Activated T-cell treated with anti-CD3 and anti-CD28 coated beads, Interleukin-2, amount 50 U/mL, for 72 hours (primary cell): ENCODE results near the gene CLEC19A. TPM values are rescaled to one million over a fixed set of nuclear protein-coding genes. Genes with fewer than 3 reads are reported as not detected.

ENCODE experiments used
- ATAC-seq, 2 donors: fragments of 150-1000 bp; cut with Tn5 transposase; replicated peaks in 1 of 2; 2 replicates each; pipeline ENCODE4 v1.10.0; 2021; ENCODE audit warnings: moderate library complexity in 2 of 2, mild to moderate bottlenecking in 1 of 2
- DNase-seq, 2 donors: peaks; one replicate each; pipeline ENCODE4 v3.0.0; 2021 to 2022; ENCODE audit warnings: mixed read lengths in 1 of 2
- H3K27ac Mint-ChIP-seq: one replicate; pipeline ENCODE4 v1.8.0; 2022; ENCODE audit warnings: mild to moderate bottlenecking, moderate library complexity, mixed read lengths
- H3K27me3 Mint-ChIP-seq: one replicate; pipeline ENCODE4 v1.8.0; 2022; ENCODE audit warnings: low read depth, mixed read lengths
- H3K36me3 Mint-ChIP-seq, 2 donors: one replicate each; pipeline ENCODE4 v1.8.0; 2022; ENCODE audit warnings: mixed read lengths in 2 of 2, mild to moderate bottlenecking in 1 of 2; ENCODE audit not compliant: insufficient read depth in 2 of 2
- H3K4me1 Mint-ChIP-seq: one replicate; pipeline ENCODE4 v1.8.0; 2022; ENCODE audit warnings: low read depth, mixed read lengths
- H3K4me3 Mint-ChIP-seq, 2 donors: one replicate each; pipeline ENCODE4 v1.8.0; 2022; ENCODE audit warnings: mild to moderate bottlenecking in 2 of 2, mixed read lengths in 2 of 2, moderate library complexity in 2 of 2
- H3K9me3 Mint-ChIP-seq, 2 donors: one replicate each; pipeline ENCODE4 v1.8.0; 2022; ENCODE audit warnings: mixed read lengths in 2 of 2
- total RNA-seq, 2 donors: library from RNA; stranded (reverse); gene quantifications; one replicate each; pipeline ENCODE4 v1.2.3, GENCODE V29; 2022

Gene CLEC19A
- total RNA-seq = not detected

GRCh38 chr16:19285431-19285830, at the start of gene CLEC19A:
Gene CLEC19A (plus strand): TSS chr16:19285731. CDS start chr16:19285852, 121 bp downstream.
- H3K4me3 Mint-ChIP-seq = no peak within 1 kb of the TSS
- H3K4me1 Mint-ChIP-seq = peaks cover 17% of the 10 kb centered on the region
- no peak within 1 kb of the TSS for H3K27ac Mint-ChIP-seq
- peaks cover 0 to 1% of the 10 kb centered on the region in 2 donors for H3K36me3 Mint-ChIP-seq
- H3K27me3 Mint-ChIP-seq = peaks cover 11% of the 10 kb centered on the region
- peaks cover 0 to 4% of the 10 kb centered on the region in 2 donors for H3K9me3 Mint-ChIP-seq
- DNase-seq (no peak), ATAC-seq (no peak)

DNA sequence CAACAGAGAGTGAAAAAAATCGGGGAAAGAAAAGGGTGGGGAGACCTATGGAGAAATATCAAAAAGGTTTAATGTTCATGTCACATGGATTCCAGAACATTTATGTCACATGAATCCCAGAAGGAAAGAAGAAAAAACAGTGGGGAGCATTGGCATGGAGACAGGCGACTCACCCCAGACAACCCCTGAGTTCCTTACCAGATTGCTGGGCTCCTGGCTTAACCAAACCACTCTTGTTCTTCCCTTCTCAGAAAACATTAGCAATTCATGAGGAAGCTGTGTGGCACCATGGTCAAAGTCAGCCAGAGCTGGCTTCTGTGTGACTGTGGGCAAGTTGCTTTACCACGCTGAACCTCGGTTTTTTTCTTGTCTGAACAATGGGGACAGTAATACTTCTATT, 49.6 kb upstream of the CLEC19A start:
- Mint-ChIP-seq H3K9me3 (peaks cover 9 to 11% of the 10 kb centered on the region in 2 donors), H3K4me1 (no peaks in the 10 kb centered on the region), H3K27ac (no peak overlapping the region), H3K36me3 (peaks cover 0 to 3% of the 10 kb centered on the region in 2 donors), H3K4me3 (no peak overlapping the region), H3K27me3 (no peaks in the 10 kb centered on the region)
- DNase-seq (no peak), ATAC-seq (no peak)

- H3K36me3 Mint-ChIP-seq = peaks cover 0 to 3% of the 10 kb centered on the region in 2 donors
- H3K27ac Mint-ChIP-seq = no peak overlapping the region
- DNase-seq (no peak), ATAC-seq (no peak)
- no peak overlapping the region for H3K4me3 Mint-ChIP-seq
- peaks cover under 1% of the 10 kb centered on the region for H3K27me3 Mint-ChIP-seq
- H3K9me3 Mint-ChIP-seq = peaks cover 8 to 11% of the 10 kb centered on the region in 2 donors
- H3K4me1 Mint-ChIP-seq = no peaks in the 10 kb centered on the region
Measured at GRCh38 chr16:19236561-19237209, 48.8 kb upstream of the CLEC19A start.

GRCh38 chr16:19238406-19238805, 47.1 kb upstream of the CLEC19A start:
- H3K9me3 Mint-ChIP-seq = peaks cover 7 to 11% of the 10 kb centered on the region in 2 donors
- no peak for DNase-seq
- H3K27ac Mint-ChIP-seq = no peak overlapping the region
- H3K4me3 Mint-ChIP-seq = no peak overlapping the region
- ATAC-seq = no peak
- H3K27me3 Mint-ChIP-seq = peaks cover 7% of the 10 kb centered on the region
- H3K36me3 Mint-ChIP-seq = peaks cover 0 to 3% of the 10 kb centered on the region in 2 donors
- H3K4me1 Mint-ChIP-seq = no peaks in the 10 kb centered on the region

DNA sequence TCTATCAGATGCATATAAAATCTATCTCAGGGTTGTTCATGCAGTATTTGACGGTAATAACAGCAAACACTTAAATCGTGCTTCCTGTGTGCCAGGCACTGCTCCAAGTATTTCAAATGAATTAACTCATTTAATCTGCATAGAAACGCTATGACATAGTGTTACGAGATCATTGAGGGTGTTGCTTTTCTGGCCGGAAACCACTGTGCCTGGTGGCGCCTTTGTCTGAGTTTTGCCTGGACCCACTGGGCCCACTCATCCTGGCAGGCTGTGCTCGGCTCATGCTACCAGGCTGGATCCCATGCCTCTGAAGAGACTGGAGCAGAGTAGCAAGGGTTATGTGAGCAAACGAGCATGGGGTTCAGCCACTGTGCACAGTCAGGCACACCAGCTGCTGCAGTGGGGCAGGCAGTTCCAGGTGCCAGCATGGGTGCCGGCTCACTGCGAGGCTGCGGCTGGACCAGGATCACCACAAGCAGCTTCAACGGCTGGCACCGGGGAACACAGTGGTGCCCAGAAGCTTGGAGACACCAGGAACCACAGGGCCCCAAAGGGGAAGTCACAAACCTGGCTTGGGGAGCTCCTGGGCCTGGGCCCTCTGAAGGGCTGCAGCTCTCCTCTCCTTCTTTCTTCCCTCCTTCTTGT, 45.9 kb upstream of the CLEC19A start:
- Mint-ChIP-seq H3K36me3 (peaks cover 0 to 3% of the 10 kb centered on the region in 2 donors), H3K27me3 (peaks cover 7% of the 10 kb centered on the region), H3K4me3 (no peak overlapping the region), H3K27ac (no peak overlapping the region), H3K9me3 (peaks cover 8 to 11% of the 10 kb centered on the region in 2 donors), H3K4me1 (no peaks in the 10 kb centered on the region)
- ATAC-seq (no peak), DNase-seq (no peak)

DNA sequence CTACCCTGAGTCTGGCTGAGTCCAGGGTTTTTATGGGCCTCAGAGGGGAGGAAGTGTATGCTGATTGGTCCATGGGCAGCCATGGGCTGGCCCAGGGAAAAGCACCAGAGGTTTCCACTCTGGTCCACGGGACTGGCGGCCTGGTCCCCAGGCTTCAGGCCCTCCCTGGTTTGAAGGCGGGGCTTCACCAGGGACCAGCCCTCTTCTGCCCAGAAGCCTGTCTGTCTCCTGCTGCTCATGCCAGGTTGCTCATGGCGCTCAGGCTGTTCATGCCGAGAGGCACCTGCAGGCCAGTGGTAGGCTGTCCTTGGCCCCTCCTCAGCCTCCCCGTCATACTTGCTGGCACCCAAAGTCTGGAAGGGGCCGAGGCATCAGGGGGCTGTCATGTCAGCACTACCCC, 45.0 kb upstream of the CLEC19A start:
- Mint-ChIP-seq H3K4me1 (no peaks in the 10 kb centered on the region), H3K36me3 (peaks cover 0 to 2% of the 10 kb centered on the region in 2 donors), H3K9me3 (peaks cover 4 to 9% of the 10 kb centered on the region in 2 donors), H3K27ac (no peak overlapping the region), H3K4me3 (no peak overlapping the region), H3K27me3 (peaks cover 7% of the 10 kb centered on the region)
- ATAC-seq = no peak
- DNase-seq = no peak

GRCh38 chr16:19241512-19241911, 44.0 kb upstream of the CLEC19A start:
- Mint-ChIP-seq H3K36me3 (no peaks in the 10 kb centered on the region), H3K4me1 (no peaks in the 10 kb centered on the region), H3K9me3 (peaks cover 1 to 4% of the 10 kb centered on the region in 2 donors), H3K27me3 (peaks cover 7% of the 10 kb centered on the region), H3K4me3 (no peak overlapping the region), H3K27ac (no peak overlapping the region)
- no peak for ATAC-seq
- DNase-seq = no peak

GRCh38 chr16:19242186-19242585, 43.3 kb upstream of the CLEC19A start:
- Mint-ChIP-seq H3K9me3 (peaks cover 1 to 4% of the 10 kb centered on the region in 2 donors), H3K4me1 (no peaks in the 10 kb centered on the region), H3K36me3 (no peaks in the 10 kb centered on the region), H3K4me3 (no peak overlapping the region), H3K27me3 (peaks cover 7% of the 10 kb centered on the region), H3K27ac (no peak overlapping the region)
- DNase-seq (no peak), ATAC-seq (no peak)

DNA sequence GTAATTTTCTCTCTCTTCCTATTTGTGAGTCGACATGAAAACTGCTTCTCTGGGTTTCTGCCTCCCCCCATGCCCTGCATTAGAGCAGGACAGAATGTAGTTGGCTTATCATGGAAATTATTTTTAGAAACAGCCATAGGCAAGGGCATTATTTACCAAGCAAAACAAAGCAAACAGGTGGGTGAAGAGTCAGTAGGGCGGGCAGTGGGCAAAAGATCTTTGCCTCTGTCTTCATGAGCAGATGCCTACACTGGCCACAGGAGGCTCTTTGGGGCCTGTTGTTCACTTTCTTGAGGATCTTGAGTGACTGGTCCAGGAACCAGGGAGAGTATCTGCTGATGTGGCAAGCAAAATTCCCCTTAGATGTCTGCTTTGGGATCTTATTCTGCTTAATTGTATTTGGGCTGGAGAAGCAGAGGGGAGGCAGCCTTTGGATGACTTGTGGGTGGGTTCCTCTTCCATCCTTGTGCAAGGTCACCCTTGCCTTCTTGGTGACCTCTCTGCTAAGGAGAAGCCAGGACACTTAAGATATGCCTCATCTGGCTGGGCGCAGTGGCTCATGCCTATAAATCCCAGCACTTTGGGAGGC, 42.5 kb upstream of the CLEC19A start:
- Mint-ChIP-seq H3K36me3 (no peaks in the 10 kb centered on the region), H3K27me3 (peaks cover 7% of the 10 kb centered on the region), H3K4me1 (no peaks in the 10 kb centered on the region), H3K4me3 (no peak overlapping the region), H3K9me3 (peaks cover 0 to 1% of the 10 kb centered on the region in 2 donors), H3K27ac (no peak overlapping the region)
- DNase-seq = no peak
- ATAC-seq = no peak

- Mint-ChIP-seq H3K27ac (no peak overlapping the region), H3K36me3 (no peaks in the 10 kb centered on the region), H3K9me3 (peaks cover 0 to 1% of the 10 kb centered on the region in 2 donors), H3K4me3 (no peak overlapping the region), H3K27me3 (peaks cover 7% of the 10 kb centered on the region), H3K4me1 (no peaks in the 10 kb centered on the region)
- ATAC-seq (no peak), DNase-seq (no peak)
Measured at GRCh38 chr16:19245326-19245925, 40.1 kb upstream of the CLEC19A start.

- H3K27ac Mint-ChIP-seq = no peak overlapping the region
- H3K4me3 Mint-ChIP-seq = no peak overlapping the region
- H3K27me3 Mint-ChIP-seq = peaks cover 9% of the 10 kb centered on the region
- DNase-seq (no peak), ATAC-seq (no peak)
- H3K36me3 Mint-ChIP-seq = no peaks in the 10 kb centered on the region
- no peaks in the 10 kb centered on the region for H3K4me1 Mint-ChIP-seq
- H3K9me3 Mint-ChIP-seq = no peaks in the 10 kb centered on the region
Measured at GRCh38 chr16:19252904-19253303, 32.6 kb upstream of the CLEC19A start.

DNA sequence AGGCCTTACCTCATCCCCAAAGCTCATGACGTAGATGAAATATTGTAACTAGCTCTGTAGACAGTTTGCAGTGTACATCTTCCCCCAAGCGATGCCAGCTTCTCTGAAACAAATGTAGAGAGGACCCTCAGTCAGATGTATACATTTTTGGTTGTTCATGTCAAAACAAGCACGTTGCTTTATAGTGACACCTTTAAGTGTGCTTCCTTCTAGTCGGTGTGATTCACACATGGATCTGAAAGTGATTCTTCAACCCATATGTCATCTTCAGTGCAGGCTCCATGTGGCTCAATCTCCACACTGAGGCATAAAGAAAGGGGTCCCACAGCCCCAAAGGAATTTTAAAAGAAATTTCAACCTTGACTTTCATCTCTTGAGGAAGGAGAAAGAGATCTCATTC, 30.9 kb upstream of the CLEC19A start:
- Mint-ChIP-seq H3K4me1 (no peaks in the 10 kb centered on the region), H3K27me3 (peaks cover 12% of the 10 kb centered on the region), H3K27ac (no peak overlapping the region), H3K4me3 (no peak overlapping the region), H3K36me3 (no peaks in the 10 kb centered on the region), H3K9me3 (no peaks in the 10 kb centered on the region)
- no peak for ATAC-seq
- DNase-seq = no peak

GRCh38 chr16:19264123-19264673, 21.3 kb upstream of the CLEC19A start:
- Mint-ChIP-seq H3K4me1 (no peaks in the 10 kb centered on the region), H3K4me3 (no peak overlapping the region), H3K27ac (no peak overlapping the region), H3K27me3 (peaks cover 7% of the 10 kb centered on the region), H3K36me3 (no peaks in the 10 kb centered on the region), H3K9me3 (peaks cover 5 to 8% of the 10 kb centered on the region in 2 donors)
- no peak for DNase-seq
- no peak for ATAC-seq
